HG03460 (cell line): ENCODE data around the gene ICE1.
A peak's percentile ranks its signal among the peaks of the same experiment; 100 is the strongest.
"Not testable (repeated sequence)": the region's sequence is repeated elsewhere in the genome, so short reads cannot be mapped to it uniquely, and the experiment has no call there.

Experiments used
- ATAC-seq: cut with Tn5 transposase; IDR thresholded peaks from one replicate; pipeline ENCODE4 v1.9.1; 2021; ENCODE audit not compliant: unreplicated experiment

Gene ICE1

DNA sequence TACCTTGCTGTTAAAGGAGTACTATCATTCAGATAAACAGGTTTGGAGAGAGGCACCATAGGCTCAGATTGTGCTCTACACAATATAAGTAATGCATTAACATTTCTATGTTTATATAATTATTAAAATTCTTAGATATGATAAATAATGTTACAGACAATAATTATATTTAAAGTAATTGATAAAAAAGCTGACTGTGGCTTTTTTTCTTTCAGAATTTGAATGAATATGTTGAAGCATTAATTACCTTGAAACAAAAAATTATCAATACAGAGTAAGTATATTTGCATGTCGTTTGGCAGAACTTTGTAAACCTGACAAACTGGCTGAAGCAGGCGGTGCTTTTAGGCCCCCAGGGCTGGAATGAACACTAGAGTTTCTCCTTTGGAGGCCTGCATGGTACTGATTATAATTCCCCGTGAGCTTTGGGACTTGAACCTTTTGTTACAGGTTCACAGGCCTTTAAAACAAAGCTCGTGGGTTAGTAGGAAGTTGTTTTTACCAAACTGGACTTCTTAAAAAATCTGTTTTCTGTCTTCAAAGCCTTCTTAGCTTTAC, 13.8 kb downstream of the ICE1 start:
- no peak for ATAC-seq

DNA sequence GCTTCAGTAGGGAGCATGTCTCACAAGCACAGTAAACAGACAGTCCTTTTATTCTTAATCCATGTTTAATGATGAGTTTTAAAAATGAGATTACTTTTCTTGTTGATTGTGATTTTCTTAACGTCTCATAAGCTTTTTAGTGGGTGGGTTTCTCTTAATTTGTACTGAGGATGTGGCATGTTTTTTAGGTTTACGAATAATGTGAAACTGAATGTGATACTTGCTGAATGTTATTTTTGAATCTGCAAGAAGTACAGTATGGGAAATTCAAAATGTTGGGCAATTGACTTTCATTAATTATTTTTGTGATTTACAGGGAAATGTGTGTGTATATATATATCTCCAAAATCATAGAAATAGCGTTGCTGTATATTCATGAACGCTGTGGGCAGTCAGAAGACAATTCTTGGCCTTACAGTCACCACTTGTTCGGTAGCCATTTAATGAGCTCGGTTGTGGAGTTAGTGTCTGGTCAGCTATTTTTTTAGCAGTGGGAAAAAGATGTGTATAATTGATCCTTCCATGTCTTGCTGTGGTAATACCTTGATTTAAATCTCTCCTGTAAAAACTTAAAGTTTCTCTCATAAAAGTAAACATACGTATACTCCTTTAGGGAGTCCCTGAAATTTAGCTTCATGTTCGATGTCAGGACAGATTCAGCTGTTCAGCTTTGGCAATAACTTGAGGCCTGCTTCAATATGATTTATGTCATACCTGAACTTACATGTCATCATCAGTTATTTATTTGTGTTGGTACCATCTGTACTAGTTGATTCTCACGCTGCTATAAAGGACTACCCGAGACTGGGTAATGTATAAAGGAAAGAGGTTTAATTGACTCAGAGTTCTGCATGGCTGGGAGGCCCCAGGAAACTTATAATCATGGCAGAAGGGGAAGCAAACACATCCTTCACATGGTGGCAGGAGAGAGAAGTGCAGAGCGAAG, 15.0 kb downstream of the ICE1 start:
- ATAC-seq = peak; percentile 56

DNA sequence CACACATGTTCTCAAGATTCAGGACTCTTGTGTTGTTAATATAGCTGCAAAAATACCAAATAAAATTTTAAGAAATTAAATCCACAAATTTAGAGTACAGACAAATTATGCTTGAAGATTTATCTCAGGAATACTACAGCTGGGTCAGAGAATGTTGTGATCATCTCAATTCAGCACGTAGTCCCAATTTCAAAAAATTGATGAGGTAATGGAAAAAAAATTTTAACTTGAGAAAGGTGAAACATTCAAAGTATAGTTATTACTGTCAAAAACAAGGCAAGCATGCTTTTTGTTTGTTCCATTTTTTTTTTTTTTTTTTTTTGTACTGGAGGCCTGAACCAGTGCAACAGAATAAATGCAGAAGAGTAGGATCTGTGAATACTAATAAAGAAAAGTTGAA, 29.4 kb downstream of the ICE1 start:
- no peak for ATAC-seq

DNA sequence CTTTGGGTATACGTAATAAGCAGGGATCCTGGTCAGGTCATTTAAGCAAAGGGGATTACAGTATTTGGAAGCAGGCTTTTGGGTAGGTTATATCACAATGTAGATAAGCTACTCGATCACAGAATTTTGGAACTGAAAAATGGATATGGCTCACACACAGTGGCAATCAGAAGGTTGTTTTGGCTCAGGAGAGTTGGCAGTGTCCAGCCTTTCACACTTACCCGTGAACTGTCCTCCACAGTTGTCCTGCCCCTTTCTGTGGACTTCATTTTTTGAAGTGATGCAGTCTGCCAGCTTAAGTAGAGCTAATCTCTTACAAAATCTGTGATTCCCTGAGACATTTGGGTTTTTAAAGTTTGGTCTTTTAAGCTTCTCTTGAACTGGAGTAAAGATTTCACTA, 30.7 kb downstream of the ICE1 start:
- no peak for ATAC-seq

DNA sequence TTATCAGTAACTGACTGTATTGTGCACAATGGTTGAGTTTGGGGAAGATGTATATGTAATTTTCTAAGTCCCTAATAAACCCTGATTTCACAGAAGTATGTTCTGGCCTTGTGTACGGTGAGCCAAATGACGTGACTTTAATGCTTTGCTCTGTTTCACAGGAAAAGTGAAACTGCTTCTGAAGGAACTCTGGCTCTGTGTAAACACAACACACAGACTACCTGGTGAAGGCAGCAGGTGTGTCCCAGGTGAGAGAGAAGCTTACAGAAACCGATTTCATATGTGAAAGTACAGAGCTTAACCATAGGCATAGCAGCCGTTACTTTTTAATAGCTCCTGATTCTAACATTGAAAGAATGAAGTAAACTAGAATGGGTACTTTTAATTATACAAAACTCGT, 31.9 kb downstream of the ICE1 start:
- ATAC-seq = no peak

DNA sequence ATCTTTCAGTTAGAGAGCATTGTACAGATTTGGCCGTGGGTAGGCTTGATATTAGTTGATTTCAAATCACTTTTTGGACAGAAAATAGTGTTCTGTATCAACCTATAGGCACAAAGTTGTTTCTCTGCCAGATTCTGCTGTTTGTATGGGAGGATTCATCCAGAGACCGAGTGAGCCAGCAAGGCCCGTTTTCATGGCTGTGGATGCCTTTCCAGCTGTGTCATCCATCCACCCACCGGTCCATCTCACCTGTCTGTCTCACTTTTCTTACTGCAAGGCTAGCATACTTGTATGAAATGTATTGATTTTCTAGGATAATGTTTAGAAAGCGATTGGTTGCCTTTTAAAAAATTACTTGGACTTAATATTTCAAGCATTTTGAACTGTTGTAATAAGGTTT, 34.4 kb downstream of the ICE1 start:
- ATAC-seq = no peak

DNA sequence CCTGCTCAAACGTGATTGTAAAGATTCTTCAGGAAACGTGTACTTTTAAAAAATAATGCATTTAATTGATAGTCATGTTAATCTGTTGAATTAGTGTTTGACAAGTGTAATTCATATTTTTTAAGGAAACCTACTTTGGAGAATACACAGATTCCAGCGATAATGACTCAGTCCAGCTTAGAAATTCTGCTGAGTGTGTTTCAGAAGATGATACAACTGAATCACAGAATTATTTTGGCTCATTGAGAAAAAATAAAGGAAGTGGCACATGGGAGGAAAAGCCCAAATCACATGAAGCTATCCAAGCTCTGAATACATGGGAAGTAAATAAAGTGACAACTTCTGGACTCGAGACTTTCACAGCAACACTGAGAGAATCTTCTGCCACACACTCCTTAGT, 37.8 kb downstream of the ICE1 start:
- no peak for ATAC-seq

DNA sequence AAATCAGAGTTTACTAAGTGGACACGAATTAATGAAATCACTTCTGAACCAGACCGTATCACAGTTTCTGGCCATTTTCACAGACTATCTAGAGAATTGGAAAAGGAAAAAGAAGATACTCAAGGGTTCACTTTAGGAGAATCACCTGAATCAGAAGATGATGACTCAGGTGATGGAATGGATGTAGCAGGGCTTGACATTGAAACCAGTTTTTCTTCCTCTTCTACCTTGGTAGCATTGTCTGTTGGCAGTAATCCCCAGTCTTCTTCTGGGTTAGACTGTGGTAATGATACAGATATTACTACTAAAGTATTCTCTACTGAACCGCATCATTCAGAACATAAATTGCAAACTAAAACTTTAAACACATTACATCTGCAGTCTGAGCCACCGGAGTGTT, 38.5 kb downstream of the ICE1 start:
- no peak for ATAC-seq

DNA sequence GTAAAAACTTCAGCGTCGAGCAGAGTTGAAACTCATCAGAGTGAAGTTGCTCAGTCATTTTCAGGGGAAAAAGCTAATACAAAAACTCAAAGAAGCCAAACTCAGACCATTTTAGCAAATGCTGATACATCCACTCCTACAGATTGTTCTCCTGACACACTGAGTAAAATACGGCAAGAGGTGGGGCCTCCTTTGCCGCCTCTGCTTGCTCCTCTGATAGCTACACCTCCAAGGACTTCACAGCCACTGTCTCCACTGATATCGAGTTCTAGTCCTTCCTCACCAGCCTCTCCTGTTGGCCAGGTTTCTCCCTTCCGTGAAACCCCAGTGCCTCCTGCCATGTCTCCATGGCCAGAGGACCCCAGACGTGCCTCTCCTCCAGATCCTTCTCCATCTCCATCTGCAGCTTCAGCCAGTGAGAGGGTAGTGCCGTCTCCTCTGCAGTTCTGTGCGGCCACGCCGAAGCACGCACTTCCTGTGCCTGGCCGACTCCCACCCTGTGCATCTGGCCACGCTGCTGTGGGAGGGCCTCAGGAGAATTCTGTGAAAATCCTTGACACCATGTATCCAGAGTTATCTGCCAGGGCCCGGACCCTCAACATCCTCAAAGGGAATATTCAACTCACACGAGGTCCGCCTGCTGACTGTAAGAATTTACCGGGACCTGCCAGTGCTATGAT, 41.7 kb downstream of the ICE1 start:
- ATAC-seq = no peak

DNA sequence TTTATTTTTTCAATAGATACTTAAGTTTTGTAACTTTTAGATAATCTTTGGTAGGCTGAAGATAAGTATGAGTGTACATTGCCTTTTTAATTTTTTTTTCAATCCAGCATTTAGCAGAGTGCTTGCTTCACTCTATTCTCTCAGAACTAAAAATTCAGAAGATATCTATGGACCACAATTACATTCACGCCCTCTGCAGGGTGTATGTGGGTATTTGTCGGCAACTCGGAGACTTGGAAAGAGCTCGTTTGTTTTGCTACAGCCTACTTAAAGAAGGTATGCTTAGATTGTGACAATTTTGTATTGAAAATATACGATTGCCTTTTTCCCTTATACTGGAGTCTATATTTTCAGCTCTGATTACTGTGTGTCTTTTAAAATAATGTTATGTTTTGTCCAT, 43.8 kb downstream of the ICE1 start:
- no peak for ATAC-seq

DNA sequence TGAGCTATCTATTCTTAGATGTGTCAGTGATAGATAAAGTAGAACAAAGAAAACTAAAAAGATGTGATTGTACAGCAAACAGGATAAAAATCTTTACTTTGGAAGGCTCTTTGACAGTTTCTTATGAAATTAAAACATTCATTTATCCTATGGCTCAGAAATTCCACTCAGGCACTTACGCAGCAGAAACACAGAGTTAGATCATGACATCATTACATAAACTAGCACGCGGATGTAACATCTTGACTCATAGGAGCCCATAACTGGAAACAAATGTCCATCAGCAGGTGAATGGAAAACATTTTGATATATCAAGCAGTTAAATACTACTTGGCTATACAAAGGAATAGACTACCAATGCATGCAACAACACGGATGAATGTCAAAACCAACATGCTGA, 45.3 kb downstream of the ICE1 start:
- ATAC-seq = no peak

DNA sequence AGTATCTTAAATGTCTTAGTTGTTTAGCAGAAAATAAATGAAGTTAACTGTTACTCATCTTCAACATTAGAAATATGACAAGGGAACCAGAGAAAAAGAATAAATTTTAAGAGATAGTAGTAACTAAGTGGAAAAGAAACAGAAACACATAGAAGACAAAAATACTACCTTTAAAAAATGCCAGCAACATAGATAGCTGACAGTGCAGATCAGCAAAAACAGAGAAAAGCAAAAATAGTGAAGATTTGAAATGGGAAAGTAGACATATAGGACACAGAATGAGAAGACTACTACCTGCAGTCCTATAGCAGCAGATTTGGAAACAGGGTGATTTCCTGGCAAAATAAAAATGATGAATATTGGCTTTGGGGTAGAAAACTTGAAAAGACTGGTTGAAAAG, 48.5 kb downstream of the ICE1 start:
- ATAC-seq = no peak

DNA sequence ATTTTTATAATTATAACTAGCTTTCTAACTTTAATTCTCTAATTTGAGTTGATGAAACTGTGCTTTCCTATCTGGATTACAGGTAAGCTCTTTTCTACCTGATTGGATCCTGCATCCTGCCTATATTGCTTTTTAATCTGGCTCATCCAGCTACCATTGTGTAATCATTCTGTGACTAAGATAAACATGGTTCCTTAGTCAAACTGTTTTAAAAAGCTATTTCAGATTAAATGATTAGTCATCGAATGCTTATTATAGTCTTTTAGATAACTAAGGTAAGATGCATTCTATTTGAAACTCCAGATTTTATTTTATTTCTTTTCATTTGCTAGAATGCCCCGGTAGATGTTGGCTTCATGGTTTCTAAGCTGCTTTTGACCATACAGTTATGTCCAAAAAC, 50.7 kb downstream of the ICE1 start:
- no peak for ATAC-seq

DNA sequence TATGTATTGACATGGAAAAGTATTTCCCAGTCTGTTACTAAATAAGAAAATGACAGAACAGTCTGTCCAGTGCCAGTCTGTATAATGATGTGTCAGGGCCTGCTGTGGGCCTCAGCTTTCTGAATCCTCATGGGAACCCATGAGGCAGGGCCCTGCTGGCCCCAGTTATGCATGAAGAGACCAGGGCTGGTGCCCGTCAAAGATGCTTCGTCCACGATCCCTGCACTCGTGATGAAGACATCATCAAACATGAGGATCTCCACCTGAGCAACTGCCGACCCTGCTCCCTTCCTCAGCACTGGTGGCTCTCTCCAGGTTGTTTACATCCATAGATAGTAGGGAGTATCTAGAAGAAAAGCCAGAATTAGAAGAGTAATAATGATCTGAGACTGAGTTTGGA, 52.5 kb downstream of the ICE1 start:
- ATAC-seq = no peak

DNA sequence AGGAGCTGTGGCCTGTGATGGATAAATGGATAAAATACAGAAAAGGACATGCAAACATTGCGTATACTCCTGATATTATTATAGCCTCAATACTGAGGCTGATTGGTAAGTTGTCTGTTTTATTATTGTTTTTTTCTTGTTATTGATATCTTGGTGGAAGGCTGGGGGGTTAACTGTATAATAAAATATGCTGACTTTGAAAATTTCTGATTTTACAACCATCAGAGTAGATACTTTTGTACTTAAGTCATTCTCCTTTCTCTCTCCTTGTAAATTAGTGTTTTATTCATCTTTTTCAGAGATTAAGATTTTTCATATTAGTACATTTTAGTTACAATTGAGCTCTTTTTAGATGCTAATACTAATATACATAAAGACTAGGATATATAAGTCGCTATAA, 53.5 kb downstream of the ICE1 start:
- ATAC-seq = no peak

DNA sequence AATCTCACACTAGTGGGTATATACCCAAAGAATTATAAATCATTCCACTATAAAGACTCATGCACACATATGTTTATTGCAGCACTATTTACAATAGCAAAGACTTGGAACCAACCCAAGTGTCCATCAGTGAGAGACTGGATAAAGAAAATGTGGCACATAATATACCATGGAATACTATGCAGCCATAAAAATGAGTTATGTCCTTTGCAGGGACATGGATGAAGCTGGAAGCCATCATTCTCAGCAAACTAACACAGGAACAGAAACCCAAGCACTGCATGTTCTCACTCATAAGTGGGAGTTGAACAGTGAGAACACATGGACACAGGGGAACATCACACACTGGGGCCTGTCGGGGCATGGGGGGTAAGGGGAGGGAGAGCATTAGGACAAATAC, 57.1 kb downstream of the ICE1 start:
- ATAC-seq = not testable (repeated sequence)

DNA sequence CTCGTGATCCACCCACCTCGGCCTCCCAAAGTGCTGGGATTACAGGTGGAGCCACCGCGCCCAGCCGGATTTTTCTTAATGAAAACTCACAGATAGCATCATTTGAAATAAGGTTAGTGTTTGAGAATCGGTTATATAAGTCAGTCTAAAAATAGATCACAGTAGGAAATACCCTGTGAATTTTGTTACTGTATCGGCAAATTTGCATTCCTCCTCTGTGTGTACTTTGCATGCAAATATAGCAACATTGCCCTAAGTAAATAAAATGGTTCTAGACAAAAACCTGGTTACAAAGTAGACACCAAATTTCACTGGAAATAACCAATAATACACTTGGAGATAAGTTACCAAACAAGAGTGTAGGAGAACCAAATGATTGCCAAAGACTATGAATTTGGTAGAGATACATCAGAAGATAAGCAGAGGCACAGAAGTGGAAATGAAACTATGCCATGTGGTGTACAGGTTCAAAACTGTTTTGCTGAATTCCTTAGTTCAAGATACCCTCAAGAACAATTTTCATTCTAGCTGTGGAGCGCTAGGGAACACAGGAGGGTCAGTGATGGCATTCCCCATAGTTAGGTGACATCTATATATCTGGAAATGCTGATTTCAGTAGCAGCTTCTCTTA, 58.1 kb downstream of the ICE1 start:
- no peak for ATAC-seq

DNA sequence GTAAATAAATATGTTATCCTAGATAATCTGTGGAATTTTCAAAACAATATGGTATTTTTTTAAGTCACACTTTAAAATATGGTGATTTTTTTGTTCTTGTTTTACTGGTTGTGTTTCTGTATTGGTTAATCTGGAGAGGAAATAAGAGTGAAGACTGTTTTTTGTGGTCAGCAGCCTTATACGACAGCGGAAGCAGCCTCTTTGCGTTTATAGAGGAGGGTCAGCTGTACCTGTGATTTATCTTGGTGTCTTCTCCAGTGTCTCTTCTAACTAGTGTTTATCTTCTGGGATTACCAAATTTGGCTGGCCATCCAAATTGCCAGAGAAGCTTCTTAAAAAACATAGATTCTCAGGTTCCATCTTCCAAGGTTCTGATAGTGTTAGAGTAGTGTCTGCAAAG, 58.7 kb downstream of the ICE1 start:
- no peak for ATAC-seq

DNA sequence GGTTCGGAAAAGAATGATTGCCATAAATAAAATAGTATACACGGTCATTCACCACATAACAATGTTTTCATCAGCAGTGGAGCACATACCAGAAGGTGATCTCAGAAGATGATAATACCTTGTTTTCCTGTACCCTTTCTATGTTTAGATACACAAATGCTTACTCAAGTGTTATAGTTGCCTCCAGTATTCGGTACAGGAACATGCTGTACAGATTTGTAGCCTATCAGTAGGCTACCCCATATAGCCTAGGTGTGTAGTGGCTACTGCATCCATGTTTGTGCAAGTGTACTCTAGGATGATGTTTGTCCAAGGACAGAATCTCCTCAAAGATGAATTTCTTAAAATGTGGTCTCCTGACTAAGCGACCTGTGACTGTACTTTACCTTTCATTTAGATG, 59.2 kb downstream of the ICE1 start:
- ATAC-seq = no peak

DNA sequence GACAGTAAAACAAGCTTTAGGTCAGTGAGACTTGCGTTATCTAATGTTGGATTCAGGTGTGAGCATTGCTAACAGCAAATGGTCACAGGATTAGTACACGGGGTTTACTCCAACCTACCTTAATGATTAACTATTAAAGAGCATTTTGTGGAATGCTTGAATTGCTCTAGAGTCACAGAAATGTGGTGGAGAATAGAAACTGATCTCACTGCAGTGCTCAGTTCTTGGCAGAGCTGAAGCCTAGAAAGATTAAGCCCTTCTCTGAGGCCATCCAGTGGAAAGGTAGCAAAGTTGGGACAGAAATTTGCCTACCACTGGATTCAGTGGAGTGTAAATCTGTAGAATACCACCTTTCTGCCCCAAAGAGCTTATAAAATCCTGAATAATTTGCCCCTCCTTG, 60.9 kb downstream of the ICE1 start:
- no peak for ATAC-seq

DNA sequence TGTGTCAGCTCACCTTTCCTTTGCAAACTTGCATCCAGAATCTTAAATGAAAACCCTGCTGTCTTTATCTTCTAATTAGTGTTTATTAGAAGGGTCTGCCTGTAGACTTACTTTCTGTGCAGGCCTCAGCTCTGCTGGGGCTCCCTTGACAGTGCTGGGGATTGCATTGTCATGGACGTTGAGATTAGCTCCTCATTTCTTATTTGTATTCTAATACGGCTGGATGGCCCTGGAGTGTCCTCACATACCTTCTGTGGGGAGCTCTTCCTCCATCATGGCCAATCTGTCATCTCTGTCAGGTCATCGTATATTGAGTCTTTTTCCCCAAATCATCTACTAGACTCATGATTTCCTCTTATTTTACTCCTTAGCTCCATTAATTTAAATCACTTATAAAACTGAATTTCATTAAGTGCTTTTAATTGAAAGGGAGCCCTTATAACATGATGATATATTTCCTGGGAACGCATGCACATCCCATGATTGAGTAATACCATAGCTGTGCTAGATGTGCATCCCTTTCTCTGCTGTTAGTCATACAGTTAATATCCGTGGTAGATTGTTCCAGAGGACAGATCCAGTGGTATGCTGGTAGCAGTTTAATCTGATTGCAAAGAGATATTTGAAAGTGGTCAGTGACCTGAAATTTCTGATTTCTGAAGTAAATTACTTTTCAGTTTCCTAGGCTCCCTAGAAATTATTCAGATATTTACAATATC, 61.6 kb downstream of the ICE1 start:
- no peak for ATAC-seq
